CD8-positive, alpha-beta memory T cell (primary cell): ENCODE data around the gene CGRRF1. TPM values are rescaled to one million over a fixed set of nuclear protein-coding genes. Genes with fewer than 3 reads are reported as not detected.
A peak's percentile ranks its signal among the peaks of the same experiment; 100 is the strongest.

Experiments used
- CTCF ChIA-PET: fragments of 350-600 bp; sonication (Branson Sonifier 250); formaldehyde crosslinking; loops from one replicate; lab custom pipeline; 2021; ENCODE audit warnings: antibody characterized with exemption; lab: Charles Lee
- POLR2A ChIA-PET: fragments of 350-600 bp; sonication (Branson Sonifier 250); formaldehyde crosslinking; loops from one replicate; lab custom pipeline; 2021; ENCODE audit warnings: antibody characterized with exemption; lab: Charles Lee
- DNase-seq, 5 donors: peaks; one replicate each; pipeline versions ENCODE4 v3.0.0 to v3.0.0-alpha.2; 2020 to 2022; ENCODE audit warnings: mixed read lengths in 1 of 5
- H3K27ac ChIP-seq: one replicate; pipeline ENCODE4 v1.7.0; 2013; ENCODE audit warnings: low read depth, mild to moderate bottlenecking, low read length, moderate library complexity
- H3K27me3 ChIP-seq: 2 replicates; pipeline ENCODE4 v1.7.0; 2013; ENCODE audit warnings: low read length, mild to moderate bottlenecking; ENCODE audit not compliant: insufficient read depth, poor library complexity, severe bottlenecking
- H3K36me3 ChIP-seq: 2 replicates; pipeline ENCODE4 v1.7.0; 2013; ENCODE audit warnings: mild to moderate bottlenecking, low read length, moderate library complexity; ENCODE audit not compliant: insufficient read depth
- H3K4me1 ChIP-seq: 2 replicates; pipeline ENCODE4 v1.7.0; 2013; ENCODE audit warnings: mild to moderate bottlenecking, low read length, moderate library complexity; ENCODE audit not compliant: insufficient read depth
- H3K4me3 ChIP-seq: 2 replicates; pipeline ENCODE4 v1.7.0; 2013; ENCODE audit warnings: mild to moderate bottlenecking, low read length
- H3K9me3 ChIP-seq: 2 replicates; pipeline ENCODE4 v1.7.0; 2013; ENCODE audit warnings: mild to moderate bottlenecking, low read length
- H3K27ac Mint-ChIP-seq, 8 donors: one replicate each; pipeline ENCODE4 v1.8.0; 2020 to 2021; ENCODE audit warnings: mixed read lengths in 8 of 8, mild to moderate bottlenecking in 6 of 8, inconsistent platforms in 3 of 8, moderate library complexity in 3 of 8
- H3K27me3 Mint-ChIP-seq, 2 donors: one replicate each; pipeline ENCODE4 v1.8.0; 2020 to 2021; ENCODE audit warnings: mixed read lengths in 2 of 2, mild to moderate bottlenecking in 1 of 2, moderate library complexity in 1 of 2
- H3K36me3 Mint-ChIP-seq, 3 donors: one replicate each; pipeline ENCODE4 v1.8.0; 2020 to 2021; ENCODE audit warnings: mixed read lengths in 3 of 3, inconsistent platforms in 1 of 3, mild to moderate bottlenecking in 1 of 3
- H3K4me1 Mint-ChIP-seq, 3 donors: one replicate each; pipeline ENCODE4 v1.8.0; 2020 to 2021; ENCODE audit warnings: mixed read lengths in 3 of 3, inconsistent platforms in 1 of 3, mild to moderate bottlenecking in 1 of 3
- H3K4me3 Mint-ChIP-seq, 7 donors: one replicate each; pipeline ENCODE4 v1.8.0; 2020 to 2021; ENCODE audit warnings: mixed read lengths in 7 of 7, mild to moderate bottlenecking in 6 of 7, moderate library complexity in 4 of 7, inconsistent platforms in 2 of 7
- H3K9me3 Mint-ChIP-seq, 5 donors: one replicate each; pipeline ENCODE4 v1.8.0; 2020 to 2022; ENCODE audit warnings: mixed read lengths in 5 of 5, mild to moderate bottlenecking in 3 of 5, moderate library complexity in 2 of 5, inconsistent platforms in 1 of 5
- polyA plus RNA-seq: library from polyadenylated mRNA; unstranded; fragments of 300-500 nt; fragmentation: Illumina TruSeq; gene quantifications from one replicate; pipeline ENCODE4 v1.2.3, GENCODE V29; 2021
- total RNA-seq, 2 experiments: library from RNA; stranded (reverse); gene quantifications; one replicate each; pipeline ENCODE4 v1.2.3, GENCODE V29; 2021

Gene CGRRF1
- 10 to 100 TPM; 13.3 to 15.3 TPM for total RNA-seq
- polyA plus RNA-seq: 27.3 TPM

GRCh38 chr14:54509546-54510501 lies at the start of gene CGRRF1:
Gene CGRRF1 (plus strand): TSS chr14:54509906. CDS start chr14:54509960, 54 bp downstream.
- H3K4me1 Mint-ChIP-seq: peaks cover 47 to 58% (median 57%) of the 10 kb centered on the region in 3 donors
- no peaks in the 10 kb centered on the region for H3K27me3 Mint-ChIP-seq
- DNase-seq: peak; percentile 92 to 97 (median 95)
- Histone ChIP-seq H3K9me3 (no peaks in the 10 kb centered on the region), H3K27me3 (no peaks in the 10 kb centered on the region), H3K27ac (peak within 1 kb of the TSS; percentile 88), H3K4me3 (peak within 1 kb of the TSS; percentile 97), H3K4me1 (peaks cover 32% of the 10 kb centered on the region), H3K36me3 (no peaks in the 10 kb centered on the region)
- ChIA-PET CTCF (interaction anchor here (1.0 to 3.9 kb wide), 8 partner anchors 10 to 77 kb away, joined by 3 to 44 read pairs (median 4); partner anchors contain the start of gene GMFB), POLR2A (interaction anchor here (0.6 to 2.2 kb wide), 3 partner anchors 13 to 57 kb away, joined by 3 to 12 read pairs (median 11); partner anchors contain the start of genes GMFB and SAMD4A)
- peak within 1 kb of the TSS; percentile 95 to 99 (median 97) for H3K4me3 Mint-ChIP-seq
- H3K27ac Mint-ChIP-seq: peak within 1 kb of the TSS; percentile 81 to 97 (median 94)
- H3K36me3 Mint-ChIP-seq: peaks cover 0 to 14% (median 3%) of the 10 kb centered on the region in 3 donors
- H3K9me3 Mint-ChIP-seq: no peaks in the 10 kb centered on the region

- Mint-ChIP-seq H3K27ac (no peak overlapping the region), H3K27me3 (peaks cover 0 to 4% of the 10 kb centered on the region in 2 donors)
- no peaks in the 10 kb centered on the region for H3K27me3 ChIP-seq
Measured at GRCh38 chr14:54462048-54462447, 47.7 kb upstream of the CGRRF1 start.

GRCh38 chr14:54465654-54466053 lies 44.1 kb upstream of the CGRRF1 start:
- peaks cover 9 to 14% (median 12%) of the 10 kb centered on the region in 5 donors for H3K9me3 Mint-ChIP-seq
- no peaks in the 10 kb centered on the region for H3K4me1 Mint-ChIP-seq
- H3K4me3 Mint-ChIP-seq: no peak overlapping the region
- no peak for DNase-seq
- no peaks in the 10 kb centered on the region for H3K36me3 ChIP-seq
- no peaks in the 10 kb centered on the region for H3K4me1 ChIP-seq
- ChIA-PET POLR2A (no interaction called here), CTCF (no interaction called here)
- H3K27ac ChIP-seq: no peak overlapping the region
- H3K27me3 ChIP-seq: no peaks in the 10 kb centered on the region
- peaks cover 3 to 4% of the 10 kb centered on the region in 2 donors for H3K27me3 Mint-ChIP-seq
- no peak overlapping the region for H3K4me3 ChIP-seq
- H3K27ac Mint-ChIP-seq: no peak overlapping the region
- H3K9me3 ChIP-seq: no peaks in the 10 kb centered on the region
- H3K36me3 Mint-ChIP-seq: peaks cover 2 to 16% (median 14%) of the 10 kb centered on the region in 3 donors

More at GRCh38 chr14:54462048-54462447, 47.7 kb upstream of the CGRRF1 start:
- POLR2A ChIA-PET: no interaction called here
- Mint-ChIP-seq H3K9me3 (peaks cover 0 to 11% (median 10%) of the 10 kb centered on the region in 5 donors), H3K36me3 (peaks cover 0 to 11% (median 0%) of the 10 kb centered on the region in 3 donors), H3K4me1 (no peaks in the 10 kb centered on the region), H3K4me3 (no peak overlapping the region)
- no peaks in the 10 kb centered on the region for H3K36me3 ChIP-seq
- no peaks in the 10 kb centered on the region for H3K4me1 ChIP-seq
- no peak for DNase-seq
- CTCF ChIA-PET: no interaction called here
- no peak overlapping the region for H3K4me3 ChIP-seq
- no peak overlapping the region for H3K27ac ChIP-seq
- H3K9me3 ChIP-seq: no peaks in the 10 kb centered on the region

GRCh38 chr14:54467280-54467679 lies 42.4 kb upstream of the CGRRF1 start:
- CTCF ChIA-PET: interaction anchor here (0.7 kb wide), 1 partner anchor 25 kb away, joined by 3 read pairs; no protein-coding TSS in a partner anchor

GRCh38 chr14:54470701-54471100 lies 39.0 kb upstream of the CGRRF1 start:
- H3K4me1 ChIP-seq: no peaks in the 10 kb centered on the region
- H3K27ac Mint-ChIP-seq: peak overlapping the region in 2 of 8 donors; percentile 49 to 56
- no peaks in the 10 kb centered on the region for H3K9me3 ChIP-seq
- H3K4me1 Mint-ChIP-seq: peaks cover 2 to 3% (median 2%) of the 10 kb centered on the region in 3 donors
- H3K4me3 Mint-ChIP-seq: peak overlapping the region in 1 of 7 donors; percentile 18
- peaks cover 0 to 3% of the 10 kb centered on the region in 2 donors for H3K27me3 Mint-ChIP-seq
- CTCF ChIA-PET: no interaction called here
- H3K27me3 ChIP-seq: no peaks in the 10 kb centered on the region
- POLR2A ChIA-PET: no interaction called here
- H3K9me3 Mint-ChIP-seq: peaks cover 9 to 14% (median 12%) of the 10 kb centered on the region in 5 donors
- H3K27ac ChIP-seq: no peak overlapping the region
- no peak overlapping the region for H3K4me3 ChIP-seq
- H3K36me3 ChIP-seq: no peaks in the 10 kb centered on the region
- no peak for DNase-seq
- peaks cover 11 to 44% (median 16%) of the 10 kb centered on the region in 3 donors for H3K36me3 Mint-ChIP-seq

More at GRCh38 chr14:54467280-54467679, 42.4 kb upstream of the CGRRF1 start:
- no peak for DNase-seq
- no peaks in the 10 kb centered on the region for H3K4me1 Mint-ChIP-seq
- peaks cover 3 to 4% of the 10 kb centered on the region in 2 donors for H3K27me3 Mint-ChIP-seq
- no peaks in the 10 kb centered on the region for H3K4me1 ChIP-seq
- H3K27me3 ChIP-seq: no peaks in the 10 kb centered on the region
- no peak overlapping the region for H3K4me3 ChIP-seq
- no peak overlapping the region for H3K27ac ChIP-seq
- H3K4me3 Mint-ChIP-seq: no peak overlapping the region
- H3K27ac Mint-ChIP-seq: no peak overlapping the region
- H3K36me3 ChIP-seq: no peaks in the 10 kb centered on the region
- POLR2A ChIA-PET: no interaction called here
- H3K36me3 Mint-ChIP-seq: peaks cover 2 to 16% (median 16%) of the 10 kb centered on the region in 3 donors
- peaks cover 9 to 14% (median 12%) of the 10 kb centered on the region in 5 donors for H3K9me3 Mint-ChIP-seq
- H3K9me3 ChIP-seq: no peaks in the 10 kb centered on the region

GRCh38 chr14:54471641-54472040 lies 38.1 kb upstream of the CGRRF1 start:
- no peak for DNase-seq
- CTCF ChIA-PET: no interaction called here
- Mint-ChIP-seq H3K27ac (peak overlapping the region in 2 of 8 donors; percentile 43 to 47), H3K27me3 (peaks cover 0 to 3% of the 10 kb centered on the region in 2 donors), H3K4me1 (peaks cover 3 to 6% (median 5%) of the 10 kb centered on the region in 3 donors), H3K4me3 (no peak overlapping the region), H3K36me3 (peaks cover 15 to 53% (median 16%) of the 10 kb centered on the region in 3 donors), H3K9me3 (peaks cover 5 to 14% (median 12%) of the 10 kb centered on the region in 5 donors)
- Histone ChIP-seq H3K9me3 (no peaks in the 10 kb centered on the region), H3K36me3 (no peaks in the 10 kb centered on the region), H3K27ac (no peak overlapping the region), H3K27me3 (no peaks in the 10 kb centered on the region), H3K4me3 (no peak overlapping the region), H3K4me1 (no peaks in the 10 kb centered on the region)
- POLR2A ChIA-PET: no interaction called here

- CTCF ChIA-PET: no interaction called here
- peaks cover 0 to 3% of the 10 kb centered on the region in 2 donors for H3K27me3 Mint-ChIP-seq
Measured at GRCh38 chr14:54472315-54472714, 37.4 kb upstream of the CGRRF1 start.

More at GRCh38 chr14:54472315-54472714, 37.4 kb upstream of the CGRRF1 start:
- Histone ChIP-seq H3K27ac (no peak overlapping the region), H3K36me3 (no peaks in the 10 kb centered on the region), H3K4me1 (no peaks in the 10 kb centered on the region), H3K4me3 (no peak overlapping the region), H3K27me3 (no peaks in the 10 kb centered on the region), H3K9me3 (no peaks in the 10 kb centered on the region)
- Mint-ChIP-seq H3K36me3 (peaks cover 8 to 56% (median 17%) of the 10 kb centered on the region in 3 donors), H3K9me3 (peaks cover 1 to 10% (median 8%) of the 10 kb centered on the region in 5 donors), H3K4me3 (no peak overlapping the region), H3K27ac (no peak overlapping the region), H3K4me1 (peaks cover 3 to 6% (median 5%) of the 10 kb centered on the region in 3 donors)
- DNase-seq: no peak
- POLR2A ChIA-PET: no interaction called here
